Esophagus (tissue), 2 donors: ENCODE data around the gene MKLN1. TPM values are rescaled to one million over a fixed set of nuclear protein-coding genes. Genes with fewer than 3 reads are reported as not detected.

ENCODE experiments used
- H3K27ac ChIP-seq, 2 donors: one replicate each; pipeline ENCODE4 v1.5.1; 2013; ENCODE audit warnings: low read depth in 2 of 2, mild to moderate bottlenecking in 2 of 2, inconsistent platforms in 1 of 2, low read length in 1 of 2, moderate library complexity in 1 of 2
- H3K27me3 ChIP-seq, 2 donors: one replicate each; pipeline ENCODE4 v1.6.1; 2013; ENCODE audit warnings: low read length in 2 of 2, control low read depth in 1 of 2, mild to moderate bottlenecking in 1 of 2; ENCODE audit not compliant: insufficient read depth in 2 of 2, control insufficient read depth in 1 of 2
- H3K36me3 ChIP-seq, 2 donors: one replicate each; pipeline ENCODE4 v1.6.1; 2013; ENCODE audit warnings: low read length in 1 of 2; ENCODE audit not compliant: control insufficient read depth in 2 of 2, insufficient read depth in 2 of 2
- H3K4me1 ChIP-seq, 2 donors: one replicate each; pipeline ENCODE4 v1.6.1; 2013; ENCODE audit warnings: low read length in 1 of 2; ENCODE audit not compliant: control insufficient read depth in 2 of 2, insufficient read depth in 2 of 2
- H3K4me3 ChIP-seq, 2 donors: one replicate each; pipeline ENCODE4 v1.5.1; 2013; ENCODE audit warnings: low read length in 2 of 2, mild to moderate bottlenecking in 2 of 2, low read depth in 1 of 2, moderate library complexity in 1 of 2
- H3K9me3 ChIP-seq, 2 donors: one replicate each; pipeline ENCODE4 v1.6.1; 2013; ENCODE audit warnings: mild to moderate bottlenecking in 2 of 2, low read depth in 1 of 2, low read length in 1 of 2, moderate library complexity in 1 of 2; ENCODE audit not compliant: control insufficient read depth in 2 of 2, insufficient read depth in 1 of 2
- WGBS, 2 donors: extraction: QIAGEN DNeasy Blood & Tissue Kit; methylation state at CpG; one replicate each; pipeline ENCODE4 v1.1.7; 2013; 5-methylcytosine and 5-hydroxymethylcytosine counted together
- polyA plus RNA-seq, 2 donors: library from polyadenylated mRNA; stranded (reverse); fragments of 200-250 nt; gene quantifications; one replicate each; pipeline ENCODE4 v1.2.3, GENCODE V29; 2013
- donor health status: healthy with polysubstance abuse.
- donor health status: Bipolar disorder and iron deficiency.

The MKLN1 gene
- polyA plus RNA-seq, 2 donors, result 8.4 to 9.3 TPM

- H3K9me3 ChIP-seq, result no peaks in the 10 kb centered on the region
- H3K4me3 ChIP-seq, result no peak overlapping the region
- no peaks in the 10 kb centered on the region for H3K27me3 ChIP-seq
- no peaks in the 10 kb centered on the region for H3K36me3 ChIP-seq
- whole genome bisulfite sequencing, 2 donors, result 91 to 98% methylated on average over 1 of the region's 1 CpG
- peaks cover 0 to 2% of the 10 kb centered on the region in 2 donors for H3K4me1 ChIP-seq
- H3K27ac ChIP-seq, result no peak overlapping the region
These were observed 14.0 kb downstream of the MKLN1 start for GRCh38 chr7:131341690-131342089.

GRCh38 chr7:131342864-131343442 lies 15.3 kb downstream of the MKLN1 start:
- Histone ChIP-seq H3K4me1 (peaks cover 0 to 6% of the 10 kb centered on the region in 2 donors), H3K9me3 (no peaks in the 10 kb centered on the region), H3K36me3 (no peaks in the 10 kb centered on the region), H3K27ac (no peak overlapping the region), H3K4me3 (no peak overlapping the region), H3K27me3 (no peaks in the 10 kb centered on the region)
- 77 to 80% methylated on average over 2 of the region's 2 CpGs for WGBS, 2 donors

- 45 to 58% methylated on average over 3 of the region's 3 CpGs for WGBS, 2 donors
- Histone ChIP-seq H3K36me3 (no peaks in the 10 kb centered on the region), H3K4me3 (no peak overlapping the region), H3K27ac (no peak overlapping the region), H3K4me1 (peaks cover 0 to 4% of the 10 kb centered on the region in 2 donors), H3K9me3 (no peaks in the 10 kb centered on the region), H3K27me3 (no peaks in the 10 kb centered on the region)
These were observed 19.4 kb downstream of the MKLN1 start for GRCh38 chr7:131346885-131347592.

GRCh38 chr7:131352032-131352431 lies 24.4 kb downstream of the MKLN1 start:
- Histone ChIP-seq H3K4me1 (peaks cover 2 to 3% of the 10 kb centered on the region in 2 donors), H3K27me3 (no peaks in the 10 kb centered on the region), H3K27ac (no peak overlapping the region), H3K36me3 (no peaks in the 10 kb centered on the region), H3K4me3 (no peak overlapping the region), H3K9me3 (no peaks in the 10 kb centered on the region)
- WGBS, 2 donors, result 79 to 88% methylated on average over 2 of the region's 2 CpGs

DNA sequence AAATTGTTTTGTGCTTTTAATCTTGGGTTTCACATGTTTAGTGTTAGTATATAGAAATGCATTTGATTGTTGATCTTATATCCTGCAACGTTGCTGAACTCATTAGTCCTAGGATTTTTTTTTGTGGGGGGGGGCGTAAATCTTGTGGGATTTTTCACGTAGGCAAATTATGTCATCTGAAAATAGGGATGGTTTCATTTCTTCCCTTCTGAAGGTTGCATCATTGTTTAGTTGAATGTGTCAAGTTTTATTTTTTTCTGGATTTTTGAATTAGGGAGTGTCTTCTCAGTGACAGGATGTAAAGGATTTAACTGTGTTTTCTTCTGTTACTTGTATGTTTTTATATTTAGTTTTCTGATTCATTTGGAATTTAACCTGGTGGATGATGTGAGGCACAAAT lies 26.7 kb downstream of the MKLN1 start:
- Histone ChIP-seq H3K9me3 (no peaks in the 10 kb centered on the region), H3K27me3 (no peaks in the 10 kb centered on the region), H3K36me3 (no peaks in the 10 kb centered on the region), H3K27ac (no peak overlapping the region), H3K4me3 (no peak overlapping the region), H3K4me1 (peaks cover 0 to 3% of the 10 kb centered on the region in 2 donors)
- 49 to 55% methylated on average over 3 of the region's 3 CpGs for WGBS, 2 donors

GRCh38 chr7:131355917-131356777 lies 28.5 kb downstream of the MKLN1 start:
- H3K4me3 ChIP-seq, result no peak overlapping the region
- H3K27me3 ChIP-seq, result no peaks in the 10 kb centered on the region
- H3K27ac ChIP-seq, result no peak overlapping the region
- peaks cover 0 to 3% of the 10 kb centered on the region in 2 donors for H3K4me1 ChIP-seq
- H3K36me3 ChIP-seq, result no peaks in the 10 kb centered on the region
- WGBS, 2 donors, result 76 to 84% methylated on average over 13 of the region's 13 CpGs
- no peaks in the 10 kb centered on the region for H3K9me3 ChIP-seq

DNA sequence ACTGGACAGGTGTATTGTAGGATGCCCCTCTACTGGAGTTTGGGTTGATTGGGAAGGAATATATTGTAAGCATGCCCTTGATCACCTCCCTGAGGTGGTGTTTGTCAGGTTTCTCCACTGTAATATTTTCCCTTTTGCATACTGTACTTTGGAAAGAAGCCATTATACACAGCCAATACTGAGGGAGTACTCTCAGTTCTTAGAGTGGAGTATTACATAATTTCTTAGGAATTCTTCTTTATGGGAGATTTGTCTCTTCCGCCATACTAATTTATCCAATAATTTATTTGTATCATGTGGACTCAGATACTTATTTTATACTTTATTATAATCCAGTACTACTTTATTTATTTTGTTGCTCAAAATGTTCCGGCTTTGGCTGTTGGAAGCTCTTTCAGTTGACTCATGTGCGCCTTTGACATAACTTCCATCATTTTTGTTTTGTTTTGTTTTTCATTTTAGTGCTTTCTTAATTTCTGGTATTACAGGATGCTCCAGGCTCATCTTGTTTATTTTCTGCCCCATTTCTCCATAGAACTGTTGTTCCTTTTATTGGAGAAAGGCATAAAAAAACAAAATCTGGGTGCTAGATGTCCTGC lies 29.7 kb downstream of the MKLN1 start:
- H3K4me1 ChIP-seq, result peaks cover 0 to 3% of the 10 kb centered on the region in 2 donors
- no peak overlapping the region for H3K4me3 ChIP-seq
- WGBS, 2 donors, result 75 to 80% methylated on average over 3 of the region's 3 CpGs
- H3K27me3 ChIP-seq, result no peaks in the 10 kb centered on the region
- H3K36me3 ChIP-seq, result no peaks in the 10 kb centered on the region
- H3K27ac ChIP-seq, result no peak overlapping the region
- H3K9me3 ChIP-seq, result no peaks in the 10 kb centered on the region

GRCh38 chr7:131358636-131359035 lies 31.0 kb downstream of the MKLN1 start:
- H3K27ac ChIP-seq, result no peak overlapping the region
- peaks cover 0 to 3% of the 10 kb centered on the region in 2 donors for H3K4me1 ChIP-seq
- 92% methylated on average over 3 of the region's 3 CpGs for WGBS, 2 donors
- no peaks in the 10 kb centered on the region for H3K27me3 ChIP-seq
- H3K9me3 ChIP-seq, result no peaks in the 10 kb centered on the region
- H3K4me3 ChIP-seq, result no peak overlapping the region
- no peaks in the 10 kb centered on the region for H3K36me3 ChIP-seq

GRCh38 chr7:131359136-131359776 lies 31.6 kb downstream of the MKLN1 start:
- Histone ChIP-seq H3K4me1 (peaks cover 0 to 3% of the 10 kb centered on the region in 2 donors), H3K4me3 (no peak overlapping the region), H3K9me3 (no peaks in the 10 kb centered on the region), H3K27me3 (no peaks in the 10 kb centered on the region), H3K36me3 (no peaks in the 10 kb centered on the region), H3K27ac (no peak overlapping the region)
- 90 to 91% methylated on average over 3 of the region's 3 CpGs for WGBS, 2 donors
